ENCODE data around the gene CLSTN1.
"Not testable (repeated sequence)": the region's sequence is repeated elsewhere in the genome, so short reads cannot be mapped to it uniquely, and the experiment has no call there.

CLSTN1 gene

GRCh38 chr1:9728451-9729295 lies 95.1 kb downstream of the CLSTN1 start:
- no peak for DNase-seq

DNA sequence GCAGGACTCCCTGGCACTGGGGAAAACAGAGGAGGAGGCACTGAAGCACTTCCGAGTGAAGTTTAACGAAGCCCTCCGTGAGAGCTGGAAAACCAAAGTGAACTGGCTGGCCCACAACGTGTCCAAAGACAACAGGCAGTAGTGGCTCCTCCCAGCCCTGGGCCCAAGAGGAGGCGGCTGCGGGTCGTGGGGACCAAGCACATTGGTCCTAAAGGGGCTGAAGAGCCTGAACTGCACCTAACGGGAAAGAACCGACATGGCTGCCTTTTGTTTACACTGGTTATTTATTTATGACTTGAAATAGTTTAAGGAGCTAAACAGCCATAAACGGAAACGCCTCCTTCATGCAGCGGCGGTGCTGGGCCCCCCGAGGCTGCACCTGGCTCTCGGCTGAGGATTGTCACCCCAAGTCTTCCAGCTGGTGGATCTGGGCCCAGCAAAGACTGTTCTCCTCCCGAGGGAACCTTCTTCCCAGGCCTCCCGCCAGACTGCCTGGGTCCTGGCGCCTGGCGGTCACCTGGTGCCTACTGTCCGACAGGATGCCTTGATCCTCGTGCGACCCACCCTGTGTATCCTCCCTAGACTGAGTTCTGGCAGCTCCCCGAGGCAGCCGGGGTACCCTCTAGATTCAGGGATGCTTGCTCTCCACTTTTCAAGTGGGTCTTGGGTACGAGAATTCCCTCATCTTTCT lies 96.7 kb downstream of the CLSTN1 start:
- no peak for DNase-seq

DNA sequence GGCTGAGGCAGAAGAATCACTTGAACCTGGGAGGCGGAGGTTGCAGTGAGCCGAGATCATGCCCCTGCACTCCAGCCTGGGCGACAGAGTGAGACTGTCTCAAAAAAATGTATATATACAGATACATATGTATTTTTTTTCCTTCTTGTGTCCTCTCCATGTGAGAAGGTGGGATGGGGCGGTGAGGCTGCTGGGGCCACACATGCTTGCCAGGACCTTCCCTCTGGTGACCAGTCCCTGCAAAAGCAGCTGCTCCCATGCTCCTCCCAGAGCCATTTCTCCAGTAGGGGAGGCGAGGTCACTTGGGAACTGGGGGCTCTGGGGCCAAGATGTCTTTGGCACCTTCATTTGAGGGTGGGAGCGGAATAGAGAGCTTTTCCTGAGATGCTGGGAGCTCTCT lies 97.4 kb downstream of the CLSTN1 start:
- DNase-seq, result no peak

- DNase-seq, result peak; percentile 36
These were observed 98.9 kb downstream of the CLSTN1 start for GRCh38 chr1:9724706-9725476.

GRCh38 chr1:9723926-9724325 lies 99.8 kb downstream of the CLSTN1 start:
- no peak for DNase-seq

- DNase-seq, result no peak
These were observed 100.5 kb downstream of the CLSTN1 start for GRCh38 chr1:9723068-9723805.

DNA sequence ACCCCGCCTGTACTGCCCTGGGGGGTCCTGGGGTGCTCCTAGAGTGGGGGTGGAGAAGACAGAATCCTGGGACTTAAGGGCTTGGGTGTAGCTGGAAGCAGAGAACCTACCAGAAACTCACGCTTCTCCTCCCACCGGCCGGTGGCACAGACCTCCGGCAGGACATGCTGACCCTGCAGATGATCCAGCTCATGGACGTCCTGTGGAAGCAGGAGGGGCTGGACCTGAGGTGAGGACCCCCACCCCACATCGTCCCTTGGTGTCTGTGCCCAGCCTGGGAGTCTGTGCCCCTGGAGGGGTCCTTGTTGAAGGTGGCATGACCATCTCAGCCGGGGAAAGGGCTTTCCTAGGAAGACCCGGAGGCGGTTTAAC lies 101.4 kb downstream of the CLSTN1 start:
- no peak for DNase-seq

DNA sequence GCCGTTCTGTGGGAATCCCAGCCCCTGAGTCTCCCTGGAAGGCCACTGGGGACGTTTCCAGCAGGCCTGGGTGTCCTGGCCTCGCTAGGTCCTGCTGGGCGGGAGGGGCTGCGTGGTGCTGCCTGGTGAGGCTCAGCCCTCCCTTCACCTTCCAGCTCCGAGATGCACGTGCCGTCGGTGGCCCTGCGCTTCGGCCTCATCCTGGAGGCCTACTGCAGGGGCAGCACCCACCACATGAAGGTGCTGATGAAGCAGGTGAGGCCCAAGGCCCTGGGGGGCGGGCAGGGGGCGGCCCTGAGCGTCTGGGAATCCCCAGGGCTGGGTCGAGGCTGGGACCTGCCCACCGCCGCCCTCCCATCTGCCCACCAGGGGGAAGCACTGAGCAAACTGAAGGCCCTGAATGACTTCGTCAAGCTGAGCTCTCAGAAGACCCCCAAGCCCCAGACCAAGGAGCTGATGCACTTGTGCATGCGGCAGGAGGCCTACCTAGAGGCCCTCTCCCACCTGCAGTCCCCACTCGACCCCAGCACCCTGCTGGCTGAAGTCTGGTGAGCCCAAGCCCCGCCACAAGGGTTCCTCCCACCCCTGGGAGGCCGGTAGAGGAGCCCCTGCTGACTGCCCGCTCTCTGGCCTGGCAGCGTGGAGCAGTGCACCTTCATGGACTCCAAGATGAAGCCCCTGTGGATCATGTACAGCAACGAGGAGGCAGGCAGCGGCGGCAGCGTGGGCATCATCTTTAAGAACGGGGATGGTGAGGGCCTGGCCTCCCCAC lies 102.0 kb downstream of the CLSTN1 start:
- no peak for DNase-seq

DNA sequence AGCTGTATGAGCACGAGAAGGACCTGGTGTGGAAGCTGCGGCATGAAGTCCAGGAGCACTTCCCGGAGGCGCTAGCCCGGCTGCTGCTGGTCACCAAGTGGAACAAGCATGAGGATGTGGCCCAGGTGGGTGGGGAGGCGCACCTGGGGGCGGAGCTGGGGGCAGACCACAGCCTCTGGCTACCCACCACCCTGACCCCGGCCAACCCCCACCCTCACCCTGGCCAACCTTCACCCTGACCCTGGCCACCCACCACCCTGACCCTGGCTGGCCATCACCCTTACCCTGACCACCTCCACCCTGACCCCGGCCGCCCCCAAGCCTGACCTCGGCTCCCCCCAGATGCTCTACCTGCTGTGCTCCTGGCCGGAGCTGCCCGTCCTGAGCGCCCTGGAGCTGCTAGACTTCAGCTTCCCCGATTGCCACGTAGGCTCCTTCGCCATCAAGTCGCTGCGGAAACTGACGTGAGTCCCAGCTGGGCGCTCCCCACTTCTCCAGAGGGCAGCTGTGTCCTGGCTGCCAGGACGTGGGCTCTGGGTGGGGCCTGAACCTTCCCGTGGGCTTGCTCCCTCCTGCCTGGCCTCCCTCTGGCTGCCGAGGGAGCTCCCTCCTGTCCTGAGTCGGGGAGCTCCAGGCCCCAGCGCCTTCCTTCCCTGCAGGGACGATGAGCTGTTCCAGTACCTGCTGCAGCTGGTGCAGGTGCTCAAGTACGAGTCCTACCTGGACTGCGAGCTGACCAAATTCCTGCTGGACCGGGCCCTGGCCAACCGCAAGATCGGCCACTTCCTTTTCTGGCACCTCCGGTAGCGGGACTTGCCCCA lies 102.8 kb downstream of the CLSTN1 start:
- no peak for DNase-seq

DNA sequence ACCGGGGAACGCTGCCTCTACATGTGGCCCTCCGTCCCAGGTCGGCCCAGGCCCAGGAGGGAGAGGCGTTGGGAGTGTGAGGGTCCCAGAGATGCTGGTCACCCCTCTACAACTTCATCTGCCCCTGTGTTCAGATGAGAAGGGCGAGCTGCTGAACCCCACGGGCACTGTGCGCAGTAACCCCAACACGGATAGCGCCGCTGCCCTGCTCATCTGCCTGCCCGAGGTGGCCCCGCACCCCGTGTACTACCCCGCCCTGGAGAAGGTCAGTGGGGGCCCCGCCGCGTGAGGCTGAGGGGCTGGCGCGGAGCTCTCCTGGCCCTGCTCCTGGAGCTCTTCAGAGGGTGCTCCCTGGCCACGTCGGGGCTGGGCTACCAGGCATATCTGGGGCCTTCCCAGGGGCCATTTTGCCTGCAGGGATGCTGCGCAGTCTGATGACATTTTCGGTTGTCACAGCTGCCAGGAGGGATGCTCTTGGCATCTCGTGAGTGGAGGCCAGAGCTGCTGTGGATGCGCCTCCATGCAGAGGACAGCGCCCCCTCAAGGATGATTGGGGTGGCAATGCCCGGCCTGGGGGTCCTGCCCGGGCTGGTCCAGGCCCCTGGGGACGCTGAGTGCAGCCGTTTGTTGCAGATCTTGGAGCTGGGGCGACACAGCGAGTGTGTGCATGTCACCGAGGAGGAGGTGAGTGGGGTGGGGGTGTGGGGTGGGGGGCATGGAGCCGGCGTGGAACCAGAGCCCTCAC lies 103.6 kb downstream of the CLSTN1 start:
- DNase-seq, result no peak

GRCh38 chr1:9718006-9718680 lies 105.6 kb downstream of the CLSTN1 start:
- DNase-seq, result no peak

DNA sequence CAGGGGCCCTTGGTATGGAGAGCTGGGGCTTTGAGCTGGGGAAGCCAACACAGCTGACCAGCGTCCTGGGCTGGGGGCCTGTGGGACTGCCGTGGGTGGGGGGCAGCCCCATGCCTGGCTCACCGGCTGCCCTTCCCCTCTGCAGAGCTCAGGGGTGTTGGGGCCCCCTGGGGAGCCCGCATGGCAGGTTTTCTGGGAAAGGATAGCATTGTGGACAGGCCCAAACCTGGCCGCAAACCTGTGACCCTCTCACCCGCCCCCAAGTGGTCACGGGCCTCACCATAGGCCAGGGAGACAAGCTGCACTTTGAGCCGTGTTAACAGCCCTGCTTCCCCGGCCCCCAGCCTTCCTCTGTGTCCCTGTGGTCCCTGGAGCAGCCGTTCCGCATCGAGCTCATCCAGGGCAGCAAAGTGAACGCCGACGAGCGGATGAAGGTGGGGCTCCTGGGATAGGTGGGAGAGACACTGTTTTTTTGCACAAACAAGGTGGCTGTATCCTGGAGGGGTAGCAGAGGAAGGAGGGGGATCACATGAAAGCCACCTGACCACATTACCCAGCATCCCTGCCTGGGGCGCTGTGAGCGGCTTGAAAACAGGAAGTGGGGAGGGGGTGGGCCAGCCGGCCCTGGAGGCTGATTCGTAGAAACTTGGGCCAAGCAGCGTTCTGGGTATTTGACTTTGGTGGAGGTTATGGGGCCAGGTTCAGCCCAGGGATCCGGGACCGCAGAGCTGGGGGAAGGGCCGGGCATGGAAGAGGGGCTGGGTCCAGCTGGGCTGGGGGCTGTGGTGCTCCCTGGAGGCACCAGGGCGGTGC lies 106.4 kb downstream of the CLSTN1 start:
- no peak for DNase-seq

- no peak for DNase-seq
These were observed 107.2 kb downstream of the CLSTN1 start for GRCh38 chr1:9716404-9717192.

DNA sequence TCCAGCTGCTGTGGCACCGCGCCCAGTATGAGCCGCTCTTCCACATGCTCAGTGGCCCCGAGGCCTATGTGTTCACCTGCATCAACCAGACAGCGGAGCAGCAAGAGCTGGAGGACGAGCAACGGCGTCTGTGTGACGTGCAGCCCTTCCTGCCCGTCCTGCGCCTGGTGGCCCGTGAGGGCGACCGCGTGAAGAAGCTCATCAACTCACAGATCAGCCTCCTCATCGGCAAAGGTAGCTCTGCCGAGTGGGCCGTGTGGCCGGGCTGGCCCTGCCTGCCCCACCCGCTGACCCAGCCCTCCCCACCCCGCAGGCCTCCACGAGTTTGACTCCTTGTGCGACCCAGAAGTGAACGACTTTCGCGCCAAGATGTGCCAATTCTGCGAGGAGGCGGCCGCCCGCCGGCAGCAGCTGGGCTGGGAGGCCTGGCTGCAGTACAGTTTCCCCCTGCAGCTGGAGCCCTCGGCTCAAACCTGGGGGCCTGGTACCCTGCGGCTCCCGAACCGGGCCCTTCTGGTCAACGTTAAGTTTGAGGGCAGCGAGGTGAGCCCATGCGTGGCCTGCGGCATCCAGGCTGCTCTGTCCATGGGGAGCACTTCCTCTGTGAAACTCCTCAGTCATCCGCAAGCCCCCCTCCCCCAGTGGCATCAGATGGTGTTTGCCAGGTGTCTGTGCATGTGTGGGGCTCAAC lies 108.1 kb downstream of the CLSTN1 start:
- DNase-seq, result no peak

GRCh38 chr1:9714257-9714718 lies 109.5 kb downstream of the CLSTN1 start:
- DNase-seq, result no peak

GRCh38 chr1:9712767-9713166 lies 111.0 kb downstream of the CLSTN1 start:
- DNase-seq, result not testable (repeated sequence)

GRCh38 chr1:9711466-9712020 lies 112.2 kb downstream of the CLSTN1 start:
- DNase-seq, result no peak
